HCT116 (cell line): ENCODE data around the gene ADD1. TPM values are rescaled to one million over a fixed set of nuclear protein-coding genes. Genes with fewer than 3 reads are reported as not detected.

Experiments used
- ATAC-seq: fragments of 200-7000 bp; cut with Tn5 transposase; 2 replicates; pipeline ENCODE4 v1.9.1; 2020; ENCODE audit warnings: mild to moderate bottlenecking, moderate library complexity
- BruUV-seq: library from RNA; stranded (reverse); fragments of 400-500 nt; replicated peaks from 2 replicates; lab custom pipeline; 2021; lab: Mats Ljungman, UMichigan
- CTCF ChIA-PET: fragments of 300-600 bp; sonication (Branson Sonifier 250); formaldehyde crosslinking; loops from one replicate; lab custom pipeline; 2021; ENCODE audit warnings: antibody characterized with exemption; lab: Charles Lee
- POLR2A ChIA-PET: fragments of 300-600, 350-600 bp; sonication (Branson Sonifier 250); formaldehyde crosslinking; loops from one replicate; lab custom pipeline; 2021; ENCODE audit warnings: antibody characterized with exemption; lab: Charles Lee
- RAD21 ChIA-PET, 2 experiments: fragments of 300-600 bp; sonication (Branson Sonifier 250); formaldehyde crosslinking; loops; one replicate each; lab custom pipeline; 2023; ENCODE audit warnings: low total read pairs in 2 of 2; ENCODE audit not compliant: uncharacterized antibody in 2 of 2, unreplicated experiment in 2 of 2, low non-redundant PET in 1 of 2; lab: Charles Lee
- DNase-seq: peaks from one replicate; pipeline ENCODE4 v3.0.0-alpha.2; 2010; ENCODE audit warnings: low read depth, low spot score
- H2AFZ ChIP-seq: fragments of 200-600 bp; shearing (Covaris generic), sonication (generic); 2 replicates; pipeline ENCODE4 v1.6.1; 2017; ENCODE audit warnings: low read depth, mixed run types, mixed read lengths, antibody characterized with exemption, low read length; ENCODE audit not compliant: poor library complexity, severe bottlenecking
- H3K27ac ChIP-seq: 2 replicates; pipeline ENCODE4 v1.5.1; 2012; ENCODE audit warnings: low read depth, low read length
- H3K27me3 ChIP-seq: fragments of 200-600 bp; sonication (generic); 2 replicates; pipeline ENCODE4 v1.6.1; 2016; ENCODE audit warnings: mixed run types, low read length, mixed read lengths; ENCODE audit not compliant: insufficient read depth
- H3K36me3 ChIP-seq, 2 experiments: fragments of 200-500 bp in 1 of 2; fragments of 200-600 bp in 1 of 2; sonication (Bioruptor generic) in 1 of 2; sonication (generic) in 1 of 2; 2 replicates each; pipeline versions ENCODE4 v1.5.1 to v1.6.1; 2014 to 2016; ENCODE audit warnings: low read length in 2 of 2, inconsistent platforms in 1 of 2, mixed read lengths in 1 of 2, mixed run types in 1 of 2; ENCODE audit not compliant: insufficient read depth in 2 of 2, control insufficient read depth in 1 of 2
- H3K4me1 ChIP-seq, 2 experiments: fragments of 200-600 bp in 1 of 2; sonication (generic) in 1 of 2; 2 replicates each; pipeline versions ENCODE4 v1.5.1 to v1.6.1; 2012 to 2017; ENCODE audit warnings: low read length in 2 of 2, inconsistent platforms in 1 of 2, mild to moderate bottlenecking in 1 of 2, mixed read lengths in 1 of 2, mixed run types in 1 of 2, moderate library complexity in 1 of 2; ENCODE audit not compliant: insufficient read depth in 2 of 2, control insufficient read depth in 1 of 2
- H3K4me2 ChIP-seq: fragments of 200-600 bp; sonication (generic); 2 replicates; pipeline ENCODE4 v1.6.1; 2017; ENCODE audit warnings: mixed run types, low read length, mixed read lengths
- H3K4me3 ChIP-seq, 2 experiments: fragments of 200-600 bp in 1 of 2; sonication (generic) in 1 of 2; replicated peaks in 1 of 2; 2 replicates each; pipeline ENCODE4 v1.5.1; 2011 to 2016; ENCODE audit warnings: low read length in 2 of 2, control low read depth in 1 of 2, low read depth in 1 of 2, mild to moderate bottlenecking in 1 of 2, mixed read lengths in 1 of 2, mixed run types in 1 of 2
- H3K79me2 ChIP-seq: fragments of 200-600 bp; sonication (generic); 2 replicates; pipeline ENCODE4 v1.6.1; 2017; ENCODE audit warnings: mild to moderate bottlenecking, mixed run types, low read length, moderate library complexity, mixed read lengths; ENCODE audit not compliant: insufficient read depth
- H3K9ac ChIP-seq: fragments of 200-600 bp; sonication (generic); 2 replicates; pipeline ENCODE4 v1.6.1; 2016; ENCODE audit warnings: low read length, mixed read lengths
- H3K9me2 ChIP-seq: fragments of 200-600 bp; sonication (generic), shearing (Covaris generic); 2 replicates; pipeline ENCODE4 v1.6.1; 2017; ENCODE audit warnings: mixed run types, mild to moderate bottlenecking, moderate library complexity; ENCODE audit not compliant: insufficient read depth
- H3K9me3 ChIP-seq, 2 experiments: fragments of 200-500 bp in 1 of 2; fragments of 200-600 bp in 1 of 2; sonication (Bioruptor generic) in 1 of 2; sonication (generic) in 1 of 2; 2 replicates each; pipeline ENCODE4 v1.6.1; 2014 to 2017; ENCODE audit warnings: low read length in 2 of 2, mixed read lengths in 2 of 2, inconsistent platforms in 1 of 2, low read depth in 1 of 2, mild to moderate bottlenecking in 1 of 2, mixed run types in 1 of 2, moderate library complexity in 1 of 2; ENCODE audit not compliant: control insufficient read depth in 1 of 2, insufficient read depth in 1 of 2
- H4K20me1 ChIP-seq: fragments of 200-600 bp; sonication (generic), shearing (Covaris generic); 2 replicates; pipeline ENCODE4 v1.6.1; 2017; ENCODE audit warnings: mixed run types, mild to moderate bottlenecking, moderate library complexity; ENCODE audit not compliant: insufficient read depth
- CEBPB ChIP-seq: IDR thresholded peaks from 2 replicates; pipeline ENCODE4 v1.6.1; 2012; ENCODE audit warnings: low read depth
- EZH2 ChIP-seq: fragments of 200-600 bp; sonication (generic); IDR thresholded peaks from 2 replicates; pipeline ENCODE4 v1.6.1; 2017; ENCODE audit warnings: antibody characterized with exemption, mixed run types
- EZH2phosphoT487 ChIP-seq: fragments of 200-600 bp; IDR thresholded peaks from 2 replicates; pipeline ENCODE4 v1.6.1; 2018; ENCODE audit warnings: antibody characterized with exemption, borderline replicate concordance
- FOSL1 ChIP-seq: IDR thresholded peaks from 2 replicates; pipeline ENCODE4 v1.6.1; 2012; ENCODE audit warnings: low read depth
- JUND ChIP-seq: IDR thresholded peaks from 2 replicates; pipeline ENCODE4 v1.6.1; 2012
- POLR2A ChIP-seq: IDR thresholded peaks from 2 replicates; pipeline ENCODE4 v1.7.0; 2011; ENCODE audit warnings: borderline replicate concordance; ENCODE audit not compliant: insufficient read depth, insufficient read length; ENCODE audit errors: extremely low read depth
- RAD21 ChIP-seq: IDR thresholded peaks from 2 replicates; pipeline ENCODE4 v1.6.1; 2012; ENCODE audit warnings: low read depth, mild to moderate bottlenecking
- SIN3A ChIP-seq: IDR thresholded peaks from 2 replicates; pipeline ENCODE4 v1.6.1; 2012; ENCODE audit warnings: low read depth
- SRF ChIP-seq: IDR thresholded peaks from 2 replicates; pipeline ENCODE4 v1.6.1; 2012; ENCODE audit warnings: low read depth
- YY1 ChIP-seq: IDR thresholded peaks from 2 replicates; pipeline ENCODE4 v1.6.1; 2011; ENCODE audit warnings: low read length, low read depth, moderate library complexity, mild to moderate bottlenecking; ENCODE audit not compliant: insufficient replicate concordance; ENCODE audit errors: extremely low read depth
- ZNF274 ChIP-seq: fragments of 200-500 bp; sonication (Bioruptor generic); IDR thresholded peaks from 2 replicates; pipeline ENCODE4 v1.6.1; 2014; ENCODE audit warnings: mild to moderate bottlenecking, low read depth, low read length, inconsistent platforms
- intact Hi-C: fragments of 100-400 bp; cut with micrococcal nuclease; formaldehyde crosslinking; loops from 2 replicates; pipeline ENCODE4 v1.10.0; 2022
- total RNA-seq: library from RNA; stranded (reverse); gene quantifications from one replicate; pipeline ENCODE4 v1.2.1, GENCODE V29; 2021; ENCODE audit not compliant: unreplicated experiment
- TF ChIP-seq, protein P1 (sequence below): IDR thresholded peaks from 2 replicates; pipeline ENCODE4 v1.6.1; 2012
- TF ChIP-seq, protein P2 (sequence below): IDR thresholded peaks from 2 replicates; pipeline ENCODE4 v1.6.1; 2012; ENCODE audit warnings: low read depth
- TF ChIP-seq, protein P3 (sequence below), 3 experiments: fragments of 200-600 bp in 1 of 3; sonication (generic) in 1 of 3; IDR thresholded peaks in 2 of 3; conservative IDR thresholded peaks in 1 of 3; 2 replicates each; pipeline ENCODE4 v1.5.1; 2012 to 2017; ENCODE audit warnings: low read depth in 2 of 3, low read length in 2 of 3, antibody characterized with exemption in 1 of 3, borderline replicate concordance in 1 of 3, control low read depth in 1 of 3, mild to moderate bottlenecking in 1 of 3, mixed read lengths in 1 of 3, mixed run types in 1 of 3, moderate library complexity in 1 of 3; ENCODE audit not compliant: insufficient read depth in 1 of 3

The ADD1 gene
- total RNA-seq, 1 experiment from 2014 or later, result 139 TPM

DNA sequence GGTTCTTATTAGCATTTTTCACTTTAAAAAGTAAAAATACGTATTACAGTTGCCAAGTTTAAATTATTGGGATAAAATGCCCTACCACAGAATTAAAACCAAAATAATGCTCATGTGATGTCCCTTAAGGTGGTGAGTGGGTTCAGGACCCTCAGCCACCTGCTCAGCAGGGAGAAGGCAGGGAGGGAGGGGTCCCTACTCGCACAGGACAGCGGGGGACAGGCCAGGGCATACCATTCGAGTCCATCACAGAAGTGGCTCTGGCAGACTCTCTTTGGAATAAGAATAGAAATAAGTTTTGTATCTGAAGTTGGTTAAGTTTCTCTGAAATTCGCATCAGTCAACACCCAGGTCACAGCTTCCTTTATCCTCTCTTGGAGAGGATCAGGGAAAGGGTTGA is 81.9 kb downstream of the ADD1 start:
- H4K20me1 ChIP-seq, result no peaks in the 10 kb centered on the region
- no peak overlapping the region for H3K27ac ChIP-seq
- no peak overlapping the region for H2AFZ ChIP-seq
- intact Hi-C loops, result no loop called here
- no peaks in the 10 kb centered on the region for H3K9me3 ChIP-seq
- no peak overlapping the region for H3K9ac ChIP-seq
- H3K36me3 ChIP-seq, result peaks cover 4 to 13% of the 10 kb centered on the region in 2 experiments; a peak in 1 of 4 replicates
- RAD21 ChIA-PET, result no interaction called here
- H3K79me2 ChIP-seq, result no peaks in the 10 kb centered on the region
- CTCF ChIA-PET, result no interaction called here
- no peak overlapping the region for H3K4me2 ChIP-seq
- BruUV-seq, result no TSS peak
- H3K4me3 ChIP-seq, result no peak overlapping the region
- POLR2A ChIA-PET, result no interaction called here
- H3K4me1 ChIP-seq, result no peaks in the 10 kb centered on the region
- H3K27me3 ChIP-seq, result no peaks in the 10 kb centered on the region
- ATAC-seq, result no peak
- H3K9me2 ChIP-seq, result no peaks in the 10 kb centered on the region
- DNase-seq, result no peak
- TF ChIP-seq ZNF274 (no peak), JUND (no peak), EZH2 (no peak), CEBPB (no peak)
- TF ChIP-seq, protein P1, sequence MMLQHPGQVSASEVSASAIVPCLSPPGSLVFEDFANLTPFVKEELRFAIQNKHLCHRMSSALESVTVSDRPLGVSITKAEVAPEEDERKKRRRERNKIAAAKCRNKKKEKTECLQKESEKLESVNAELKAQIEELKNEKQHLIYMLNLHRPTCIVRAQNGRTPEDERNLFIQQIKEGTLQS, result no peak

- BruUV-seq, result no TSS peak
- DNase-seq, result no peak
- Histone ChIP-seq H4K20me1 (no peaks in the 10 kb centered on the region), H3K9ac (no peak overlapping the region), H3K36me3 (peaks cover 4 to 20% of the 10 kb centered on the region in 2 experiments; a peak in 2 of 4 replicates), H3K4me3 (no peak overlapping the region), H2AFZ (no peak overlapping the region), H3K27ac (no peak overlapping the region), H3K79me2 (no peaks in the 10 kb centered on the region), H3K9me2 (no peaks in the 10 kb centered on the region), H3K4me1 (no peaks in the 10 kb centered on the region), H3K9me3 (no peaks in the 10 kb centered on the region), H3K4me2 (no peak overlapping the region), H3K27me3 (no peaks in the 10 kb centered on the region)
- intact Hi-C loops, result no loop called here
- POLR2A ChIA-PET, result no interaction called here
- CTCF ChIA-PET, result no interaction called here
- RAD21 ChIA-PET, result no interaction called here
- ATAC-seq, result no peak
- no peak for TF ChIP-seq SRF
- TF ChIP-seq, protein P2, sequence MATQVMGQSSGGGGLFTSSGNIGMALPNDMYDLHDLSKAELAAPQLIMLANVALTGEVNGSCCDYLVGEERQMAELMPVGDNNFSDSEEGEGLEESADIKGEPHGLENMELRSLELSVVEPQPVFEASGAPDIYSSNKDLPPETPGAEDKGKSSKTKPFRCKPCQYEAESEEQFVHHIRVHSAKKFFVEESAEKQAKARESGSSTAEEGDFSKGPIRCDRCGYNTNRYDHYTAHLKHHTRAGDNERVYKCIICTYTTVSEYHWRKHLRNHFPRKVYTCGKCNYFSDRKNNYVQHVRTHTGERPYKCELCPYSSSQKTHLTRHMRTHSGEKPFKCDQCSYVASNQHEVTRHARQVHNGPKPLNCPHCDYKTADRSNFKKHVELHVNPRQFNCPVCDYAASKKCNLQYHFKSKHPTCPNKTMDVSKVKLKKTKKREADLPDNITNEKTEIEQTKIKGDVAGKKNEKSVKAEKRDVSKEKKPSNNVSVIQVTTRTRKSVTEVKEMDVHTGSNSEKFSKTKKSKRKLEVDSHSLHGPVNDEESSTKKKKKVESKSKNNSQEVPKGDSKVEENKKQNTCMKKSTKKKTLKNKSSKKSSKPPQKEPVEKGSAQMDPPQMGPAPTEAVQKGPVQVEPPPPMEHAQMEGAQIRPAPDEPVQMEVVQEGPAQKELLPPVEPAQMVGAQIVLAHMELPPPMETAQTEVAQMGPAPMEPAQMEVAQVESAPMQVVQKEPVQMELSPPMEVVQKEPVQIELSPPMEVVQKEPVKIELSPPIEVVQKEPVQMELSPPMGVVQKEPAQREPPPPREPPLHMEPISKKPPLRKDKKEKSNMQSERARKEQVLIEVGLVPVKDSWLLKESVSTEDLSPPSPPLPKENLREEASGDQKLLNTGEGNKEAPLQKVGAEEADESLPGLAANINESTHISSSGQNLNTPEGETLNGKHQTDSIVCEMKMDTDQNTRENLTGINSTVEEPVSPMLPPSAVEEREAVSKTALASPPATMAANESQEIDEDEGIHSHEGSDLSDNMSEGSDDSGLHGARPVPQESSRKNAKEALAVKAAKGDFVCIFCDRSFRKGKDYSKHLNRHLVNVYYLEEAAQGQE, result no peak
- no peak for TF ChIP-seq RAD21
- no peak for TF ChIP-seq POLR2A
- no peak for TF ChIP-seq FOSL1
- TF ChIP-seq, protein P3, sequence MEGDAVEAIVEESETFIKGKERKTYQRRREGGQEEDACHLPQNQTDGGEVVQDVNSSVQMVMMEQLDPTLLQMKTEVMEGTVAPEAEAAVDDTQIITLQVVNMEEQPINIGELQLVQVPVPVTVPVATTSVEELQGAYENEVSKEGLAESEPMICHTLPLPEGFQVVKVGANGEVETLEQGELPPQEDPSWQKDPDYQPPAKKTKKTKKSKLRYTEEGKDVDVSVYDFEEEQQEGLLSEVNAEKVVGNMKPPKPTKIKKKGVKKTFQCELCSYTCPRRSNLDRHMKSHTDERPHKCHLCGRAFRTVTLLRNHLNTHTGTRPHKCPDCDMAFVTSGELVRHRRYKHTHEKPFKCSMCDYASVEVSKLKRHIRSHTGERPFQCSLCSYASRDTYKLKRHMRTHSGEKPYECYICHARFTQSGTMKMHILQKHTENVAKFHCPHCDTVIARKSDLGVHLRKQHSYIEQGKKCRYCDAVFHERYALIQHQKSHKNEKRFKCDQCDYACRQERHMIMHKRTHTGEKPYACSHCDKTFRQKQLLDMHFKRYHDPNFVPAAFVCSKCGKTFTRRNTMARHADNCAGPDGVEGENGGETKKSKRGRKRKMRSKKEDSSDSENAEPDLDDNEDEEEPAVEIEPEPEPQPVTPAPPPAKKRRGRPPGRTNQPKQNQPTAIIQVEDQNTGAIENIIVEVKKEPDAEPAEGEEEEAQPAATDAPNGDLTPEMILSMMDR (IDR thresholded peaks at IDR 0.05 in 2 of 3, conservative IDR thresholded peaks at IDR 0.05 in 1 of 3; ENCODE audit: borderline replicate concordance in 1 of 3, insufficient read depth in 1 of 3, low read depth in 2 of 3, low read length in 2 of 3), result no peak
- TF ChIP-seq JUND, result no peak
- no peak for TF ChIP-seq CEBPB
- no peak for TF ChIP-seq EZH2phosphoT487
- no peak for TF ChIP-seq YY1
- TF ChIP-seq EZH2, result no peak
- TF ChIP-seq SIN3A, result no peak
Measured at GRCh38 chr4:2925931-2926860, 82.6 kb downstream of the ADD1 start.
